Common myeloid progenitor, CD34-positive (primary cell): ENCODE results near the gene RUVBL1.

ENCODE experiments used
- CTCF ChIA-PET: fragments of 350-600 bp; sonication (Branson Sonifier 250); formaldehyde crosslinking; loops from one replicate; lab custom pipeline; 2021; ENCODE audit warnings: antibody characterized with exemption; lab: Charles Lee
- POLR2A ChIA-PET: fragments of 350-600 bp; sonication (Branson Sonifier 250); formaldehyde crosslinking; loops from one replicate; lab custom pipeline; 2021; ENCODE audit warnings: antibody characterized with exemption; lab: Charles Lee
- DNase-seq, 3 donors: peaks; one replicate each; pipeline versions ENCODE4 v3.0.0 to v3.0.0-alpha.2; 2013
- H3K27ac ChIP-seq, 2 experiments: 1 replicate in 1 of 2; 2 replicates in 1 of 2; pipeline ENCODE4 v1.7.0; 2013; ENCODE audit warnings: inconsistent platforms in 2 of 2, low read length in 2 of 2, mild to moderate bottlenecking in 2 of 2, low read depth in 1 of 2, moderate library complexity in 1 of 2; ENCODE audit not compliant: severe bottlenecking in 2 of 2, insufficient read depth in 1 of 2, poor library complexity in 1 of 2
- H3K27me3 ChIP-seq, 5 experiments: replicated peaks in 2 of 5; 1 replicate in 3 of 5; 2 replicates in 2 of 5; pipeline versions ENCODE4 v1.6.1 to v1.7.0; 2013; ENCODE audit warnings: low read length in 4 of 5, mild to moderate bottlenecking in 2 of 5, moderate library complexity in 2 of 5, inconsistent platforms in 1 of 5; ENCODE audit not compliant: insufficient read depth in 5 of 5, control insufficient read depth in 4 of 5
- H3K36me3 ChIP-seq, 4 experiments: 1 replicate in 2 of 4; 2 replicates in 2 of 4; pipeline versions ENCODE4 v1.6.1 to v1.7.0; 2013; ENCODE audit warnings: low read length in 3 of 4, control low read depth in 1 of 4, mild to moderate bottlenecking in 1 of 4; ENCODE audit not compliant: control insufficient read depth in 4 of 4, insufficient read depth in 4 of 4
- H3K4me1 ChIP-seq, 4 experiments: 1 replicate in 3 of 4; 2 replicates in 1 of 4; pipeline versions ENCODE4 v1.6.1 to v1.7.1; 2013; ENCODE audit warnings: low read length in 3 of 4, mild to moderate bottlenecking in 3 of 4, control low read depth in 1 of 4, inconsistent platforms in 1 of 4, moderate library complexity in 1 of 4; ENCODE audit not compliant: control insufficient read depth in 4 of 4, insufficient read depth in 4 of 4; ENCODE audit errors: control extremely low read depth in 1 of 4
- H3K4me3 ChIP-seq, 7 experiments: 1 replicate in 4 of 7; 2 replicates in 3 of 7; pipeline versions ENCODE4 v1.5.1 to v1.7.0; 2013; ENCODE audit warnings: mild to moderate bottlenecking in 7 of 7, low read length in 6 of 7, moderate library complexity in 6 of 7, inconsistent platforms in 2 of 7, low read depth in 2 of 7, control low read depth in 1 of 7; ENCODE audit not compliant: insufficient read depth in 4 of 7, control insufficient read depth in 1 of 7; ENCODE audit errors: extremely low read depth in 1 of 7
- H3K9me3 ChIP-seq, 5 experiments: 1 replicate in 4 of 5; 2 replicates in 1 of 5; pipeline versions ENCODE4 v1.6.1 to v1.7.1; 2013; ENCODE audit warnings: low read length in 4 of 5, mild to moderate bottlenecking in 2 of 5, inconsistent platforms in 1 of 5, low read depth in 1 of 5, moderate library complexity in 1 of 5; ENCODE audit not compliant: control insufficient read depth in 4 of 5, insufficient read depth in 2 of 5; ENCODE audit errors: control extremely low read depth in 1 of 5
- WGBS: methylation state at CpG from one replicate; pipeline ENCODE4 v1.1.5; 2013; ENCODE audit not compliant: insufficient coverage; 5-methylcytosine and 5-hydroxymethylcytosine counted together

Gene RUVBL1

GRCh38 chr3:128066676-128067075 is 56.9 kb downstream of the RUVBL1 start:
- Histone ChIP-seq H3K27me3 (no peaks in the 10 kb centered on the region), H3K36me3 (peaks cover 38 to 98% (median 78%) of the 10 kb centered on the region in 4 experiments), H3K4me3 (no peak overlapping the region), H3K9me3 (no peaks in the 10 kb centered on the region), H3K27ac (no peak overlapping the region), H3K4me1 (no peaks in the 10 kb centered on the region)
- ChIA-PET POLR2A (interaction anchor here (0.8 kb wide), 1 partner anchor 11 kb away, joined by 3 read pairs; no protein-coding TSS in a partner anchor), CTCF (interaction anchor here (0.7 to 1.9 kb wide), 8 partner anchors 9 to 443 kb away, joined by 3 to 7 read pairs (median 4); no protein-coding TSS in a partner anchor)
- WGBS, result 95% methylated on average over 4 of the region's 9 CpGs
- DNase-seq, result no peak

GRCh38 chr3:128066114-128066513 is 57.5 kb downstream of the RUVBL1 start:
- POLR2A ChIA-PET, result interaction anchor here (0.5 to 0.8 kb wide), 2 partner anchors 10 to 478 kb away, joined by 3 read pairs; no protein-coding TSS in a partner anchor
- no peak for DNase-seq
- Histone ChIP-seq H3K4me1 (no peaks in the 10 kb centered on the region), H3K9me3 (no peaks in the 10 kb centered on the region), H3K27me3 (no peaks in the 10 kb centered on the region), H3K4me3 (no peak overlapping the region), H3K27ac (no peak overlapping the region), H3K36me3 (peaks cover 42 to 98% (median 80%) of the 10 kb centered on the region in 4 experiments)
- CTCF ChIA-PET, result interaction anchor here (0.7 to 2.2 kb wide), 11 partner anchors 8 to 515 kb away, joined by 3 to 7 read pairs (median 4); no protein-coding TSS in a partner anchor
- WGBS, result 100% methylated on average over 4 of the region's 4 CpGs

- DNase-seq, result no peak
- POLR2A ChIA-PET, result no interaction called here
- Histone ChIP-seq H3K9me3 (no peaks in the 10 kb centered on the region), H3K36me3 (peaks cover 37 to 98% (median 80%) of the 10 kb centered on the region in 4 experiments), H3K27me3 (no peaks in the 10 kb centered on the region), H3K27ac (no peak overlapping the region), H3K4me1 (no peaks in the 10 kb centered on the region), H3K4me3 (no peak overlapping the region)
- WGBS, result 97% methylated on average over 4 of the region's 6 CpGs
- CTCF ChIA-PET, result interaction anchor here (1.1 to 2.2 kb wide), 5 partner anchors 9 to 69 kb away, joined by 3 to 7 read pairs (median 5); no protein-coding TSS in a partner anchor
These were observed 58.6 kb downstream of the RUVBL1 start for GRCh38 chr3:128064962-128065361.

- Histone ChIP-seq H3K27ac (no peak overlapping the region), H3K27me3 (no peaks in the 10 kb centered on the region), H3K4me1 (no peaks in the 10 kb centered on the region), H3K9me3 (no peaks in the 10 kb centered on the region), H3K36me3 (peaks cover 40 to 97% (median 80%) of the 10 kb centered on the region in 4 experiments), H3K4me3 (no peak overlapping the region)
- ChIA-PET POLR2A (no interaction called here), CTCF (interaction anchor here (0.7 to 2.2 kb wide), 2 partner anchors 10 to 124 kb away, joined by 3 to 7 read pairs; no protein-coding TSS in a partner anchor)
- no peak for DNase-seq
- WGBS, result 100% methylated on average over 1 of the region's 2 CpGs
These were observed 59.7 kb downstream of the RUVBL1 start for GRCh38 chr3:128063865-128064264.

- ChIA-PET POLR2A (no interaction called here), CTCF (interaction anchor here (0.8 to 1.2 kb wide), 2 partner anchors 9 to 12 kb away, joined by 3 read pairs; no protein-coding TSS in a partner anchor)
- H3K4me3 ChIP-seq, result no peak overlapping the region
- H3K9me3 ChIP-seq, result no peaks in the 10 kb centered on the region
- no peak for DNase-seq
- no peak overlapping the region for H3K27ac ChIP-seq
- no peaks in the 10 kb centered on the region for H3K27me3 ChIP-seq
- peaks cover 42 to 89% (median 72%) of the 10 kb centered on the region in 4 experiments for H3K36me3 ChIP-seq
- 85% methylated on average over 8 of the region's 8 CpGs for WGBS
- no peaks in the 10 kb centered on the region for H3K4me1 ChIP-seq
These were observed 61.4 kb downstream of the RUVBL1 start for GRCh38 chr3:128062033-128062745.

GRCh38 chr3:128060473-128061381 is 62.9 kb downstream of the RUVBL1 start:
- 96% methylated on average over 8 of the region's 11 CpGs for WGBS
- ChIA-PET POLR2A (interaction anchor here (0.6 kb wide), 1 partner anchor 47 kb away, joined by 3 read pairs; no protein-coding TSS in a partner anchor), CTCF (no interaction called here)
- no peaks in the 10 kb centered on the region for H3K4me1 ChIP-seq
- H3K27me3 ChIP-seq, result no peaks in the 10 kb centered on the region
- H3K27ac ChIP-seq, result no peak overlapping the region
- H3K4me3 ChIP-seq, result no peak overlapping the region
- no peak for DNase-seq
- H3K9me3 ChIP-seq, result no peaks in the 10 kb centered on the region
- H3K36me3 ChIP-seq, result peaks cover 42 to 83% (median 69%) of the 10 kb centered on the region in 4 experiments
